ENCODE data around the gene AP2A2.

Gene AP2A2

GRCh38 chr11:1041149-1041467, 115.4 kb downstream of the AP2A2 start:
- H3K4me3 ChIP-seq (ENCODE audit: control insufficient read depth, low read depth, low read length), result no peak overlapping the region
- TF ChIP-seq, protein P1, sequence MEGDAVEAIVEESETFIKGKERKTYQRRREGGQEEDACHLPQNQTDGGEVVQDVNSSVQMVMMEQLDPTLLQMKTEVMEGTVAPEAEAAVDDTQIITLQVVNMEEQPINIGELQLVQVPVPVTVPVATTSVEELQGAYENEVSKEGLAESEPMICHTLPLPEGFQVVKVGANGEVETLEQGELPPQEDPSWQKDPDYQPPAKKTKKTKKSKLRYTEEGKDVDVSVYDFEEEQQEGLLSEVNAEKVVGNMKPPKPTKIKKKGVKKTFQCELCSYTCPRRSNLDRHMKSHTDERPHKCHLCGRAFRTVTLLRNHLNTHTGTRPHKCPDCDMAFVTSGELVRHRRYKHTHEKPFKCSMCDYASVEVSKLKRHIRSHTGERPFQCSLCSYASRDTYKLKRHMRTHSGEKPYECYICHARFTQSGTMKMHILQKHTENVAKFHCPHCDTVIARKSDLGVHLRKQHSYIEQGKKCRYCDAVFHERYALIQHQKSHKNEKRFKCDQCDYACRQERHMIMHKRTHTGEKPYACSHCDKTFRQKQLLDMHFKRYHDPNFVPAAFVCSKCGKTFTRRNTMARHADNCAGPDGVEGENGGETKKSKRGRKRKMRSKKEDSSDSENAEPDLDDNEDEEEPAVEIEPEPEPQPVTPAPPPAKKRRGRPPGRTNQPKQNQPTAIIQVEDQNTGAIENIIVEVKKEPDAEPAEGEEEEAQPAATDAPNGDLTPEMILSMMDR (conservative IDR thresholded peaks at IDR 0.05; ENCODE audit: control insufficient read depth, insufficient read depth, low read depth, low read length), result no peak

GRCh38 chr11:1041471-1041870, 115.8 kb downstream of the AP2A2 start:
- TF ChIP-seq, protein P1 (conservative IDR thresholded peaks at IDR 0.05; ENCODE audit: control insufficient read depth, insufficient read depth, low read depth, low read length), result no peak
- H3K4me3 ChIP-seq (ENCODE audit: control insufficient read depth, low read depth, low read length), result no peak overlapping the region
- no peak for DNase-seq (ENCODE audit: low read depth)

More at GRCh38 chr11:1041149-1041467, 115.4 kb downstream of the AP2A2 start:
- DNase-seq (ENCODE audit: low read depth), result no peak

- TF ChIP-seq, protein P1 (conservative IDR thresholded peaks at IDR 0.05; ENCODE audit: control insufficient read depth, insufficient read depth, low read depth, low read length), result no peak
- no peak for DNase-seq (ENCODE audit: low read depth)
- H3K4me3 ChIP-seq (ENCODE audit: control insufficient read depth, low read depth, low read length), result no peak overlapping the region
These were observed 116.4 kb downstream of the AP2A2 start for GRCh38 chr11:1041936-1042608.

- TF ChIP-seq, protein P1 (conservative IDR thresholded peaks at IDR 0.05; ENCODE audit: control insufficient read depth, insufficient read depth, low read depth, low read length), result no peak
These were observed 117.2 kb downstream of the AP2A2 start for GRCh38 chr11:1042626-1043562.

DNA sequence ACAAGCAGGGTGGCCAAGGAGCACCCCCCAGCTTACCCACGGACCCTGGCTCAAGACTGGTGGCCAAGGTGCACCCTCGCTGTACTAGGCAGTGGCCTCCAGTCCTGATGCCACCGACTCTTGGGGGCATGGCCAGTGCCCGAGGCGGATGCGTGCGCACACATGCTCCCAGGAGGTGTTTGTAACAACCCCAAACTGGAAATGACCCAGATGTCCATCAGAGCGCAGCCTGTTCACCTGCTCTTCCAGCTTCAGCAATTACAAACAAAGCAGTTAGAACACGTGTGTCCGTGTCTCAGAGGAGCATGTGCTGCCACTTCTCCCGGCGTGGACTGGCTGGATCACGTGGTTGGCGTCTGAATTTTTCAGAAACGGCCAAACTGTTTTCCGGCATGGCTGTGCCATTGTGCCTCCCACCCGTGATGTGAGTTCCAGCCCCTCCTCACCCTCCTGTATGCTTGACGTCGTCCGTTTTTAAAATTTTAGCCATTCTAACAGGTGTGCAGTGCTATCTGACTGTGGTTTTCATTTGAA, 118.0 kb downstream of the AP2A2 start:
- H3K4me3 ChIP-seq (ENCODE audit: control insufficient read depth, low read depth, low read length), result no peak overlapping the region
- TF ChIP-seq, protein P1 (conservative IDR thresholded peaks at IDR 0.05; ENCODE audit: control insufficient read depth, insufficient read depth, low read depth, low read length), result no peak
- no peak for DNase-seq (ENCODE audit: low read depth)

More at GRCh38 chr11:1042626-1043562, 117.2 kb downstream of the AP2A2 start:
- no peak overlapping the region for H3K4me3 ChIP-seq (ENCODE audit: control insufficient read depth, low read depth, low read length)
- no peak for DNase-seq (ENCODE audit: low read depth)

- no peak for DNase-seq (ENCODE audit: low read depth)
- no peak overlapping the region for H3K4me3 ChIP-seq (ENCODE audit: control insufficient read depth, low read depth, low read length)
- TF ChIP-seq, protein P1 (conservative IDR thresholded peaks at IDR 0.05; ENCODE audit: control insufficient read depth, insufficient read depth, low read depth, low read length), result no peak
These were observed 118.5 kb downstream of the AP2A2 start for GRCh38 chr11:1044160-1044559.
